HUES6 (cell line): ENCODE measurements around the gene SF3A1.

Experiments
- H3K27ac ChIP-seq: 2 replicates; pipeline ENCODE4 v1.7.0; 2013; ENCODE audit warnings: low read depth, mild to moderate bottlenecking, low read length, inconsistent platforms
- H3K27me3 ChIP-seq: 2 replicates; pipeline ENCODE4 v1.6.1; 2013; ENCODE audit warnings: low read length; ENCODE audit not compliant: control insufficient read depth, insufficient read depth
- H3K36me3 ChIP-seq: 2 replicates; pipeline ENCODE4 v1.6.1; 2013; ENCODE audit warnings: low read length; ENCODE audit not compliant: control insufficient read depth, insufficient read depth
- H3K4me1 ChIP-seq: 2 replicates; pipeline ENCODE4 v1.6.1; 2013; ENCODE audit warnings: low read length; ENCODE audit not compliant: control insufficient read depth, insufficient read depth
- H3K4me3 ChIP-seq: 2 replicates; pipeline ENCODE4 v1.5.1; 2013; ENCODE audit warnings: low read depth, low read length
- H3K9ac ChIP-seq: one replicate; pipeline ENCODE4 v1.6.1; 2013; ENCODE audit warnings: mild to moderate bottlenecking, low read length
- H3K9me3 ChIP-seq: 2 replicates; pipeline ENCODE4 v1.6.1; 2013; ENCODE audit warnings: low read depth, low read length; ENCODE audit not compliant: control insufficient read depth, insufficient read depth

The SF3A1 gene

DNA sequence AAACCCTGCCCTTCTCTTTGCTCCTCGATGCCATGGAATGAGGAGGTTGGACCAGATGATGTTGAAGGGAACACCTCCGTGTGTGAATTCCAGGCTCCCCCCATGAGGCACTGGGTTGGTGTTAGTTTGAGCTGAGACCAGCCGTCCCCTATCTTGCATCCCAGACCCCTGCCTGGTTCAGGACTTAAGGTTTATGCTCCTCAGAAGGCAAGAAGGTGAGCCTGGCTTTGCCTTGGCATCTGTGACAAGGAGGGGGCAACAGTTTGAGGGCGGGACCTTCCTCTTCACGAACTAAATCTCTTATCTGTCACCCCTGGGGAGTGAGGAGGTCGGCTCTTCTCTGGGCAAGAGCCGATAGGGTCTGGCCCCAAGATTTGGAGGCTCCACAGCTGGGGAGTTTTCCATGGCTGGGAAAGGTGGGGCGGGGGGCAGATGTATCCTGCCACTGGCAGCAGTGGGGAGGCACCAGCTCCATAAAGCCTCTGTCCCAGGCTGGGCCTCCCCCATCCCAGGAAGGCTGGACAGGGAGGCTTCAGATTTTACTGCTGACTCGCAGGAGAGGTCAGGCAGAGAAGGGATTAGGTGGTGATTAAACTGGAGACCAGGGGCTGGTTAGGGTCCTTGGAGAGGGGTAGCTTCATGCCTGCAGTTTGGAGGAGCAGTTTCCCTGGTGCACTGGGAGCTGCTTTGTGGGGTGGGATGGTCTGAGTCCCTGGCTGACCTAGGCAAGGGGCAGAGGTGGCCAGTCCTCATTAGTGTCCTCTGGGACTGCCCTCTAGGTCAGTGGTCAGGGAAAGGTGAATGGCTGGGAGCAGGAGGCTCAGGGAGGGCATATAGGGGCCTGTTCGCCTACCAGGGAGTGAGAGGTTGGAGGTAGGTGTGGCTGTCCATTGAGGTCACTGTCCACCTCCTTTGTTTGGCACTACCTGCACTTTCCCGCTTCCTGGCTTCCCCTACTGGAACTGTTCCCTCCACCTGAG, 41.3 kb upstream of the SF3A1 start:
- H3K36me3 ChIP-seq = no peaks in the 10 kb centered on the region
- peaks cover 37% of the 10 kb centered on the region for H3K27me3 ChIP-seq
- H3K4me3 ChIP-seq = peak overlapping the region; percentile 75
- H3K9me3 ChIP-seq = no peaks in the 10 kb centered on the region
- H3K4me1 ChIP-seq = peaks cover 34% of the 10 kb centered on the region
- no peak overlapping the region for H3K9ac ChIP-seq
- no peak overlapping the region for H3K27ac ChIP-seq

DNA sequence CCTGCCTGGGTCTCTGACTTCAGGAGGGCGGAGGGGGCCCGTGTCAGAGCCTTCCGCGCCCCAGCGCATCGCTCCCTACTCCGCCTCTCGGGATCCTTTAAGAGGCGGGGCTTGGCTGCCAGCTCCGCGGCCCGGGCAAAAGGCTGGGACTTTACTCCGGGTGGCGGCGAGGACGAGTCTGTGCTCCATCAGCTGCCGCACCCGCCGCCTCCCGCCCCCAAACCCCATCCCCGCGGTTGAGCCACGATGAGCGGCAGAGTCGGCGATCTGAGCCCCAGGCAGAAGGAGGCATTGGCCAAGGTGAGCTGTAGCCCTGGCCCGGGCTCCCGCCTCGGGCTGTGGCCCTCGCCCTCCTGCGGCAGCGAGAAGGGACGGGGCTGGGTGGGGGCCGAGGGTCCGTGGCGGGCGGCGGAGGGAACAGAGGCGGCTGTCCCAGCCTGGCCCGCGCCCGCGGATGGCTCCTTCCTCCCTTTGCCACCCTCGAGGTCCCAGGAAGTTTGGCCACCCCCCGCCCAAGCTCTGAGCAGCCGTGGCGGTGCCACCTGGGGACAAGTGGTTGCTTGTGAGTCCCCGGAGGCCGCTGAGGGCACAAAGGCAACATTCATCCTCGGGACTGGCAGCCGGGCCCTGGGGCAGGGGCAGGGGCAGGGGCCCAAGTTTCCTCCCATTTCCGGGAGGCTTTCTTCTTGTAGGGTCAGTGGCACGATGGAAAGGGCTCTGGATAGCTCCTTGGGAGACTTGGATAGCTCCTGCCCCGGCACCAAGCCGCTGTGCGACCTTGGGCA, 40.4 kb upstream of the SF3A1 start, which contains the start of gene SEC14L2:
Gene SEC14L2, plus strand, starts transcription at position 148 of the 785 bp plus-strand sequence. Its CDS starts 99 bp downstream, at position 247.
- Histone ChIP-seq H3K4me1 (peaks cover 36% of the 10 kb centered on the region), H3K27me3 (peaks cover 37% of the 10 kb centered on the region), H3K27ac (no peak within 1 kb of the TSS), H3K9me3 (no peaks in the 10 kb centered on the region), H3K4me3 (peak within 1 kb of the TSS; percentile 75), H3K36me3 (no peaks in the 10 kb centered on the region), H3K9ac (no peak within 1 kb of the TSS)

DNA sequence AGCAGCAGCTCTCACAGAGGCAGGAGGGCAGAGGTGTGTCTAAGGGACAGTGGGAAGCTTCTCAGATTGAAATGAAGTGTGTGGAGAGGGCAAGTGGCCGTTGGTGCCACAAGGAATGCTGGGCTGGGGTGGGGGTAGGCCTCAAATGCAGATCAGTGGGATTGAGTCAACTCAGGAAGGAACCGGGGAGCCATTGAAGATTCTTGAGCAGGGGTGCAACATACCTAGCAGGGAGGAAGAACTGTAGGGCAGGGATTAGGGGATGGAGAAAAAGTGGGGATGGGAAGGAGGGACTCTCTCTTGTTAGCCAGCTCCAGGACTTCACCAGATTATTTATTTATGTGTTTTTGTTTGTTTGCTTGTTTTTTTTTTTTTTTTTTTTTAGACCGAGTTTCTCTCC, 37.2 kb upstream of the SF3A1 start:
- H3K9ac ChIP-seq = no peak overlapping the region
- H3K27ac ChIP-seq = no peak overlapping the region
- peaks cover 36% of the 10 kb centered on the region for H3K4me1 ChIP-seq
- H3K36me3 ChIP-seq = no peaks in the 10 kb centered on the region
- peaks cover 12% of the 10 kb centered on the region for H3K9me3 ChIP-seq
- no peak overlapping the region for H3K4me3 ChIP-seq
- H3K27me3 ChIP-seq = peaks cover 34% of the 10 kb centered on the region

DNA sequence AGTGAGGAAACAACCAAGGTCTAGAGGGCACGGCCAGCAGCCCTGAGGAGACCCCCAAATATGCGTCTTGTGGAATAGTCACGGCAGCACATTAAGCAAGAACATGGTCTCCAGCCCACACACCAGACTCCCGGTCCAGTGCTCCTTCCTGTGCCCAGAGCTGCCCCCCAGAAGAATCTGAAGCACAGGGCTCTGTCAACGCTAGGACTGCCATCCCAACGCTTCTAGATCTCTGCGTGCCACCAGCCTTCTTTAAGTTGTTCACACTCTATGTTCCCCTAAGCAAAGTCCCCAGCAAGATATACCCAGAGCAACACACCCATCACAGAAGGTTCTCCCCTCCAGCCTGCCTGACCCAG, 36.6 kb upstream of the SF3A1 start:
- Histone ChIP-seq H3K27me3 (peaks cover 28% of the 10 kb centered on the region), H3K9me3 (peaks cover 12% of the 10 kb centered on the region), H3K27ac (no peak overlapping the region), H3K4me3 (no peak overlapping the region), H3K4me1 (peaks cover 30% of the 10 kb centered on the region), H3K36me3 (no peaks in the 10 kb centered on the region), H3K9ac (no peak overlapping the region)

DNA sequence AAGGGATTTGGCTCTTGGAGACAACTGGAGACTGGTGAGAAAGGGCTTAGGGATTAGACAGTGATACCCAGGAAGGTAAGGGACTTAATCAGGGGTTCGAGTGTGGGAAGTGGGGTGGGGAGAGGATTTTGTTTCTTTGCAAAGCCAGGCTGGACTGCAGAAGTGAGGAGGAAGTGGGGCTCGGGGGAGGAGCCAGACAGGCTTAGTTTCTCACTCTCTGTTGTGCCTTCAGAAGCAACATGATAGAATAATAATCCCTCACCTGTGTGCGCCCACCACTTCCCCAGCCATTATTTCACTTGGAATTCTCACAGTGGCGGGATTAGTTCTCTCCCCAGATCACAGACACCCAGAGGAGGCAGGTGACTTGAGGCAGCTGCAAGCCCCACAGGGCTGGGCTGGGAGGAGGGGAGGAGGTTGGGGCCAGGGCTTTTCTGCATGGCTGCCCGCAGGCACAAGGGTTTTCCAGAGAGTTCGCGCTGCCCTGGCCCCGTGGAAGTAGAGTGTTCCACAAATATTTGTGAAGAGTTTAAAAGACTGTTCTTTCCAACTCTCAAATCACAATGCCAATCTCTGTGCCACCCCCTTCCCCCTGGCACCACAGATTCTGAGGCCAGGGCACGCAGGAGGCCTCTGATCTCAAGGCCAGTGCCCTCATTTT, 36.1 kb upstream of the SF3A1 start:
- Histone ChIP-seq H3K4me1 (peaks cover 25% of the 10 kb centered on the region), H3K4me3 (no peak overlapping the region), H3K27me3 (peaks cover 23% of the 10 kb centered on the region), H3K27ac (no peak overlapping the region), H3K9me3 (peaks cover 12% of the 10 kb centered on the region), H3K9ac (no peak overlapping the region), H3K36me3 (no peaks in the 10 kb centered on the region)

DNA sequence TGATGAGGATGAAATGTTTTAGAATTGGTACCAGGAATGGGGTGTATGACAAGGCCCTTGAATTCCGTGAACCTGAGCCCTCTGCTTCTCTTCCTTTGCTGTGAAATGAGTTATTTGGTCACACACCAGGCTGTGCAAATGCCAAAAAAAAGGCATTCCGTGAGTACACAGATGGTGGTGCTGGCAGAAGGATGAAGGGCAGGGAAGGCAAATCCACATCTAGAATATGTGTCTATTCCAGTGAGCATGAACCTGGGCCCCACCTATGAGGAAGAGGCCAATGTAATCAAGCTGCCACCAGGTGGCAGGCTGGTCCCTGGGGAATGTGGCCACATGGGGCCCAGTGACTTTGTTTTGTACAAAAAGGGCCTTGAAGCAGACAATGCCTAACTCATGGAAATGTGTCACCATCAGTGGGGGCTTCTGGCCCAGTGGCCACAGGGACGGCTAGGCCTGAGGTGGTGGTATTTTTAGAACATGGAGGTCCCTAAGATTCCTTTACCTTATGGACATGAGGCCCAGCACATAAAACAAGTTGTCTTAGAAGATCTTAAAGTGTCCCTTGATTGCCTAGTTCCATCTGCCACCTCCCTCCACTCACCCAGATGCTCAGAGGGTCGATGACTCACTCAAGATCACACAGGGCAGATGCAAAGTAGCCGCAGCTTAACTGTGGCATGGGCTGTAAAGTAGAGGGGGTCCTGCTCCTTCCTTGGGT, 34.4 kb upstream of the SF3A1 start:
- Histone ChIP-seq H3K4me3 (no peak overlapping the region), H3K9me3 (peaks cover 12% of the 10 kb centered on the region), H3K4me1 (peaks cover 23% of the 10 kb centered on the region), H3K36me3 (no peaks in the 10 kb centered on the region), H3K27me3 (peaks cover 7% of the 10 kb centered on the region), H3K9ac (no peak overlapping the region), H3K27ac (no peak overlapping the region)

DNA sequence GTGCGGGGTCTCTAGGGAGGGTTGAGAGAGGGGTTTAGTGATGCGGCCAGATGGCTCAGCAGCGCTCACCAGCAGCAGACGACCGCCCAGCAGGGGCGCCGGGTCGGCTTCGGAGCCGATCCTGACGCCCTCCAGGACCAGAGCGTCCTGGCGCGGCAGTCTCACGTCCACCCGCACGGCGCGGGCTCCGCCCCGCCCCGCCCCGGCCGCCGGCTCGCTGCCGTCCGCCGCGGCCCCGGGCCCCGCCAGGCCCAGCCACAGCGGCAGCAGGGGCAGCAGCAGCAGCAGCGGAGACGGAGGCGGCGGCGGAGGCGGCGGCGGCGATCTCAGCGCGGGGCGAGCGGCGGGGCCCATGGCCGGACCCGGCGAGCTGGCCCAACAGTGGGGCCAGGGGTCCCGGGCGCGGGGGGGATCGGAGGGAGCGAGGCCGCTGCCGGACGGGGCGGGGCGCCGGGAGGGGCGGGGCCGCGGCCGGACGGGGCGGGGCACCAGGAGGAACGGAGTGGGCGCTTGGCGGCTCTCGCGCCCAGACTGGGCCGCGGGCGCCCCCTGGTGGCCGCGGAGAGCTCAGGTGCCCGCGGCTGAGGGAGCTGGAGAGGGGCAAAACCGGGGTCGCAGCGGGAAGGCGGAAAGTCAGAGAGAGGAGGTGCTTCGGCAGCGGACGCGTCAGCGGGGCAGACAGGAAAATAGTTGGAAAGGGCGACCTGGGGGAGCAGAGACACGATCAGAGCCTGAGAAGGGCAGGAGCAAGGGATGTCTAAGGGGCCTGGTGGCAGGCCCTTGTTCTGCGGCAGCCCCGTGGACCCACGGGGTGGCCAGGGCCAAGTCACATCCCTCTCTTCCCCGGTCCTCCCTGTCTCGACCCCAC, 30.5 kb upstream of the SF3A1 start, which contains the start of gene RNF215:
Gene RNF215, minus strand, starts transcription at position 452 of the 868 bp plus-strand sequence. Its CDS starts 98 bp downstream, at position 354.
- Histone ChIP-seq H3K9ac (peak within 1 kb of the TSS; percentile 58), H3K9me3 (peaks cover 12% of the 10 kb centered on the region), H3K4me1 (peaks cover 12% of the 10 kb centered on the region; the same call in 1 of the 2 replicates), H3K27ac (no peak within 1 kb of the TSS), H3K4me3 (peak within 1 kb of the TSS; percentile 79), H3K36me3 (peaks cover 17% of the 10 kb centered on the region), H3K27me3 (no peaks in the 10 kb centered on the region)

DNA sequence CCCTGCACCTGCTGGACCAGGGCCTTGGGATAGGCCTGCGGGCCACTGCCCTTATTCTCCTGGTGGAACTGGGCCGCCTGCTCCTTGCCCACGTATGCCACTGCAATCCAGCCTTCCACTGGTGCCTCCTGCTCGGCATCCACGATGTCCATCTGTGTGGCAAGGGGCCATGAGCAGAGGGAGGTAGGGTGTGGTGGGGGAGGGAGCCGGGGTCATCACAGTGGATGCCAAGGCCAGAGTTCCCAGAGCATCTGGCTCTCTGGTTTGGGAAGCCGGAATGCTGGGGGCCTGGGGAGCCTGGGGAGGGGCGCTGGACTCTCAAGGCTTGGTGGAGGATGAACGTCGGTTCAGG, 29.9 kb upstream of the SF3A1 start:
- H3K4me3 ChIP-seq = peak overlapping the region; percentile 79
- H3K27ac ChIP-seq = no peak overlapping the region
- peaks cover 12% of the 10 kb centered on the region for H3K9me3 ChIP-seq
- no peaks in the 10 kb centered on the region for H3K27me3 ChIP-seq
- H3K4me1 ChIP-seq = peaks cover 10% of the 10 kb centered on the region; the same call in 1 of the 2 replicates
- H3K36me3 ChIP-seq = peaks cover 20% of the 10 kb centered on the region
- peak overlapping the region; percentile 53 for H3K9ac ChIP-seq

DNA sequence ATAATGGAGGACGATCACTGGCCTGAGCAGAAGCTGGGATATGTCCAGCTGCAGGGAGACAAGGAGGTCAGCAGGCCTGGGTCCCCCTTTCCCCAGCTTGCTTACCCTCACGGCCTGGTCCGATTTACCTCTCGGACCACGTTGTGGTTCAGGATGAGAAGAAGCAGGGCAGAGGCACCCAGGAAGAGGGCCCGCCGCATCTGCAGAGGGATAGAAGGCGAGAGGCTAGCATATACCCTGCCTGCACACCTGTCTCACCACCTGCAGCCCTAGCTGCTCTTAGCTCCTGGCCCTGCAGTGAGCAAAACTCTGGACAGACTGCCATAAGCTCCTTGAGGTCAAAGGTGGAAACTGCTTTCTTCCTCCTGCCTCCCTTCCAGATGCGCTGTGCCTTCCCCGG, 29.2 kb upstream of the SF3A1 start:
- Histone ChIP-seq H3K9ac (no peak overlapping the region), H3K4me3 (peak overlapping the region; percentile 79; the same call in 1 of the 2 replicates), H3K9me3 (peaks cover 11% of the 10 kb centered on the region)

More for the DNA sequence above, 29.2 kb upstream of the SF3A1 start:
- Histone ChIP-seq H3K36me3 (peaks cover 26% of the 10 kb centered on the region), H3K27me3 (no peaks in the 10 kb centered on the region), H3K4me1 (peaks cover 6% of the 10 kb centered on the region; the same call in 1 of the 2 replicates), H3K27ac (no peak overlapping the region)
